Naive thymus-derived CD4-positive, alpha-beta T cell (primary cell): ENCODE data around the gene MXD4. TPM values are rescaled to one million over a fixed set of nuclear protein-coding genes. Genes with fewer than 3 reads are reported as not detected.

Experiments used
- ATAC-seq: fragments of 150-1000 bp; cut with Tn5 transposase; 2 replicates; pipeline ENCODE4 v1.10.0; 2021; ENCODE audit warnings: mild to moderate bottlenecking, moderate library complexity
- CTCF ChIA-PET: fragments of 350-600 bp; sonication (Branson Sonifier 250); formaldehyde crosslinking; loops from one replicate; lab custom pipeline; 2021; ENCODE audit warnings: antibody characterized with exemption; lab: Charles Lee
- POLR2A ChIA-PET: fragments of 350-600 bp; sonication (Branson Sonifier 250); formaldehyde crosslinking; loops from one replicate; lab custom pipeline; 2021; ENCODE audit warnings: antibody characterized with exemption, inconsistent platforms; lab: Charles Lee
- DNase-seq, 9 donors: peaks; one replicate each; pipeline versions ENCODE4 v3.0.0 to v3.0.0-alpha.2; 2020 to 2022; ENCODE audit warnings: mixed read lengths in 1 of 9
- H3K27ac ChIP-seq: one replicate; pipeline ENCODE4 v1.7.0; 2013; ENCODE audit warnings: mild to moderate bottlenecking, low read depth, low read length, moderate library complexity
- H3K27me3 ChIP-seq, 2 donors: one replicate each; pipeline ENCODE4 v1.7.0; 2013; ENCODE audit warnings: low read length in 2 of 2, mild to moderate bottlenecking in 2 of 2, moderate library complexity in 2 of 2; ENCODE audit not compliant: control insufficient read depth in 2 of 2, insufficient read depth in 2 of 2
- H3K36me3 ChIP-seq, 3 experiments: 1 replicate in 2 of 3; 2 replicates in 1 of 3; pipeline ENCODE4 v1.7.0; 2013; ENCODE audit warnings: low read length in 3 of 3, mild to moderate bottlenecking in 3 of 3, moderate library complexity in 1 of 3; ENCODE audit not compliant: insufficient read depth in 3 of 3, control insufficient read depth in 2 of 3
- H3K4me1 ChIP-seq, 2 donors: one replicate each; pipeline ENCODE4 v1.7.0; 2013; ENCODE audit warnings: low read length in 2 of 2, mild to moderate bottlenecking in 2 of 2, moderate library complexity in 1 of 2; ENCODE audit not compliant: control insufficient read depth in 2 of 2, insufficient read depth in 2 of 2
- H3K4me3 ChIP-seq: 2 replicates; pipeline ENCODE4 v1.7.0; 2013; ENCODE audit warnings: mild to moderate bottlenecking, low read length
- H3K9me3 ChIP-seq, 3 experiments: 1 replicate in 2 of 3; 2 replicates in 1 of 3; pipeline ENCODE4 v1.7.0; 2013; ENCODE audit warnings: low read length in 3 of 3; ENCODE audit not compliant: control insufficient read depth in 2 of 3
- H3K27ac Mint-ChIP-seq, 9 donors: one replicate each; pipeline ENCODE4 v1.8.0; 2020 to 2022; ENCODE audit warnings: mixed read lengths in 9 of 9, mild to moderate bottlenecking in 8 of 9, moderate library complexity in 5 of 9, inconsistent platforms in 2 of 9
- H3K27me3 Mint-ChIP-seq, 5 donors: one replicate each; pipeline ENCODE4 v1.8.0; 2021 to 2022; ENCODE audit warnings: mixed read lengths in 5 of 5, mild to moderate bottlenecking in 1 of 5
- H3K36me3 Mint-ChIP-seq, 5 donors: one replicate each; pipeline ENCODE4 v1.8.0; 2020 to 2022; ENCODE audit warnings: mixed read lengths in 5 of 5, mild to moderate bottlenecking in 3 of 5, inconsistent platforms in 1 of 5
- H3K4me1 Mint-ChIP-seq, 7 donors: one replicate each; pipeline ENCODE4 v1.8.0; 2020 to 2022; ENCODE audit warnings: mixed read lengths in 7 of 7, mild to moderate bottlenecking in 3 of 7, inconsistent platforms in 1 of 7
- H3K4me3 Mint-ChIP-seq, 10 donors: one replicate each; pipeline ENCODE4 v1.8.0; 2020 to 2022; ENCODE audit warnings: mild to moderate bottlenecking in 10 of 10, mixed read lengths in 10 of 10, moderate library complexity in 6 of 10, inconsistent platforms in 2 of 10
- H3K9me3 Mint-ChIP-seq, 11 donors: one replicate each; pipeline ENCODE4 v1.8.0; 2020 to 2022; ENCODE audit warnings: mixed read lengths in 11 of 11, mild to moderate bottlenecking in 4 of 11, inconsistent platforms in 1 of 11, moderate library complexity in 1 of 11
- intact Hi-C, 2 donors: fragments of 100-400 bp; cut with micrococcal nuclease; formaldehyde crosslinking; loops; one replicate each; pipeline ENCODE4 v1.15.1; 2023
- polyA plus RNA-seq, 2 donors: library from polyadenylated mRNA; unstranded; fragments of 300-500 nt; fragmentation: Illumina TruSeq; gene quantifications; one replicate each; pipeline ENCODE4 v1.2.3, GENCODE V29; 2021
- total RNA-seq, 6 experiments: library from RNA in 5 of 6; stranded (reverse) in 5 of 6; gene quantifications; 1 replicate in 5 of 6; 2 replicates in 1 of 6; pipeline ENCODE4 v1.2.3 and lab custom pipeline; 2021 to 2026

Gene MXD4
- total and polyA plus RNA-seq, 7 experiments from 2014 or later, result 18.9 to 106 (median 46.0) TPM

DNA sequence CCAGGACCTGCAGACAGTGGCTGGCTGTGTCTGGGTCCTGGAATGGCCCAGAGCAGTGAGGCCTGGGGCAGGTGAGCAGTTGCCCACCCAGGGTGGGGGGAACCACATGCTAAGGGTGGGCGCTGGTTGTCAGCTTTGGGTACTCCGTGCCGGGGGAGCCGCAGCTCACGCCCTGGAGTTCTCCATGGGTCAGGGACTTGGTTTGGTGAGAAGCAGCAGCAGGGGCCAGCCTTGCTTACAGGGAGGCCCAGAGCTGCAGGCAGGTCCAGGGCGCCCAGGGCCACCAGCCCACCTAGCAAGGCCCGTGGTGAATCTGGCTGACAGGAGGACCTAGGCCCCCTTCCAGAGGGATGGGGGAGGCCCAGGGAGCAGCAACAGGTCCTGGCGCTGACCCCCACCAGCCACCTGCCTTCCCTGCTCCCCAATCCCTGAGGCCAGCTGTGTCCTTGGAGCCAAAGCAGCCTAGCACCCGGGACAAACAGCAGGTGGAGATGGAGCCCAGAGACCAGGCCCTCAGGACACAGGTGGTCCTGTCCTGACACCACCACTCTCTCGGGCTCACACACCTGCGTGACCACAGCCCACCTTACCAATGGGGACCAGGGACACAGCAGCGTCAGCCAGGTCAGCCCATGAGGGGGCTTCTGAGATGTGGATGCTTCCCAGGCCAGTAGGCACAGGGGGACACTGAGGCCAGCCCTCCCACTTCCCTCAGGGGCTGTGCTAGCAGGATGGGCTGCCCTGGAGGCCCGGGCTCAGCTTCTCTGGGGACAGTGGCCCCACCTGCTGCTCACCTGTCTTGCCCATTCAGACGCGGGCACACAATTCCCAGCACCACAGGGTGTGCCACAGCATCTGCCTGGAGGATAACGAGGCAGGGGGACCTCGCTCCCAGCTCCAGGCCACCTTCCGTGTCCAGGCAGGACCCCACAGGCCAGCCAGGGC, 3.5 kb downstream of the MXD4 start:
- H3K9me3 Mint-ChIP-seq, result no peaks in the 10 kb centered on the region
- H3K9me3 ChIP-seq, result no peaks in the 10 kb centered on the region
- H3K27ac ChIP-seq, result no peak overlapping the region
- DNase-seq (peak in 3 of 9 donors; percentile 7 to 19 (median 8)), ATAC-seq (no peak)
- H3K36me3 Mint-ChIP-seq, result peaks cover 0 to 9% (median 0%) of the 10 kb centered on the region in 5 donors
- H3K27ac Mint-ChIP-seq, result peak overlapping the region in 1 of 9 donors; percentile 24
- CTCF ChIA-PET, result no interaction called here
- H3K4me1 ChIP-seq, result peaks cover 8 to 23% of the 10 kb centered on the region in 2 donors
- no peak overlapping the region for H3K4me3 Mint-ChIP-seq
- H3K4me1 Mint-ChIP-seq, result peaks cover 0 to 7% (median 0%) of the 10 kb centered on the region in 7 donors
- no peak overlapping the region for H3K4me3 ChIP-seq
- peaks cover 6 to 51% (median 6%) of the 10 kb centered on the region in 3 experiments for H3K36me3 ChIP-seq
- no peaks in the 10 kb centered on the region for H3K27me3 ChIP-seq
- intact Hi-C loops, result no loop called here
- H3K27me3 Mint-ChIP-seq, result no peaks in the 10 kb centered on the region
- POLR2A ChIA-PET, result no interaction called here

DNA sequence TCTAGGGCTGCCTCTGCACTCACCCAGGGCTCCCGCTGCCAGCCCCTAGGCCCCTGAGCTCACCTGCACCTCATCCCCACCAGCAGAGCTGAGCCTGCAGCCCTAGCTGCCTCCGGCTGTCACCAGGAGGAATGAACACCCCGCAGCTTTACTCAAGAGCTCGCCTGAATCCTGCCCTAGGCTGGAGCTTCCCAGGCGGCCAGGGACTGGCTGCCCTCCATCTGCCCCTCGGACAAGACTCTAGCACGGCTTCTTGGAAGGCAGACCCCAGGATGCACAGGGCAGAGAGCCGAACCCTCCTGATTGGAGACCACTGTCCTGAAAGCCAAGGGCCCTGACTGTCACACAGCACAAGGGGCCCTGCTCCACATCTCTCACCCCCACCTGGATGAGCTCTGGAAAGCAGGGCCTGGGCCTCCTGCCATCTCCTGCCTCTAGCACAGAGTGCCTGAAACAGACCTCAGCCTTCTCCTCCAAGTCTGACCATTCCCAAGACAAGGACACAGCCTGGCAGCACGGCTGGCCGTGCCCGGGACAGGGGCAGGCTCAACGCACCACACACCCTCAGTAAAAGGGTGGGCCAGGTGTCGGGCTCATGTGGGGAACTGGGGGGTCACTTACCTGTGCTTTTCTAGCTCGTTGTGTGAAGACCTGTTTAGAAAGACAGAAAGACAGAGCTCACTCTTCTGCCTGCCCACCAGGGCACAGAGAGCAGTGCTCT, 4.4 kb downstream of the MXD4 start:
- H3K27ac Mint-ChIP-seq, result peak overlapping the region in 2 of 9 donors; percentile 24 to 65
- POLR2A ChIA-PET, result no interaction called here
- peaks cover 6 to 57% (median 6%) of the 10 kb centered on the region in 3 experiments for H3K36me3 ChIP-seq

DNA sequence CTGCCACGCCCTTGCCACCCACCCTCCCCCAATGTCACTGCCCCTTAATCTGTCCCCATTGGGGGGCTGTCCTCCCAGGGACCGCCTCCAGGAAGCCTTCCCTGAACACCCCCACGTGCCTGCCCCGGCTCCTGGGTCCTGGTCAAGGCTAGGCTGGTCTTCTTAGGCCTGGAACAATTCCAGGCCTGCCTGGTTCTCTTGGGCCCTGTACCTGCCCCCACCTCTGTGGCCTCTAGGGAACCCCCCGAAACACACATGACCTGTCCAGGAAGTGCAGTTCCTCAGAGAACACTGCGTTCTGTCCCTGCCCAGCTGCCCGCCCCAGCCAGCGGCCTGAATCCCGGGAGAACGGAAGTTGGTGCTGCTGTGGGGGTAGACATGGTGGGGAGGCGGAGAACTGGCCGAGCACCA, 5.1 kb downstream of the MXD4 start:
- POLR2A ChIA-PET, result no interaction called here
- no peak overlapping the region for H3K4me3 Mint-ChIP-seq
- peak overlapping the region in 3 of 9 donors; percentile 17 to 65 (median 43) for H3K27ac Mint-ChIP-seq
- intact Hi-C loops, result no loop called here
- H3K36me3 Mint-ChIP-seq, result peaks cover 0 to 9% (median 0%) of the 10 kb centered on the region in 5 donors
- Histone ChIP-seq H3K4me3 (no peak overlapping the region), H3K27me3 (no peaks in the 10 kb centered on the region), H3K4me1 (peaks cover 8 to 16% of the 10 kb centered on the region in 2 donors), H3K27ac (no peak overlapping the region), H3K9me3 (no peaks in the 10 kb centered on the region), H3K36me3 (peaks cover 6 to 64% (median 6%) of the 10 kb centered on the region in 3 experiments)
- CTCF ChIA-PET, result interaction anchor here (1.0 kb wide), 1 partner anchor 37 kb away, joined by 3 read pairs; no protein-coding TSS in a partner anchor
- no peaks in the 10 kb centered on the region for H3K27me3 Mint-ChIP-seq
- DNase-seq, result peak in 2 of 9 donors; percentile 4 to 16
- no peak for ATAC-seq
- peaks cover 0 to 5% (median 0%) of the 10 kb centered on the region in 7 donors for H3K4me1 Mint-ChIP-seq
- no peaks in the 10 kb centered on the region for H3K9me3 Mint-ChIP-seq

More for the DNA sequence above, 4.4 kb downstream of the MXD4 start:
- CTCF ChIA-PET, result interaction anchor here (0.6 kb wide), 1 partner anchor 9 kb away, joined by 3 read pairs; no protein-coding TSS in a partner anchor
- no peak for ATAC-seq
- Mint-ChIP-seq H3K9me3 (no peaks in the 10 kb centered on the region), H3K36me3 (peaks cover 0 to 9% (median 0%) of the 10 kb centered on the region in 5 donors), H3K4me1 (peaks cover 0 to 5% (median 0%) of the 10 kb centered on the region in 7 donors), H3K4me3 (no peak overlapping the region), H3K27me3 (no peaks in the 10 kb centered on the region)
- H3K9me3 ChIP-seq, result no peaks in the 10 kb centered on the region
- DNase-seq, result peak in 3 of 9 donors; percentile 4 to 19 (median 4)
- H3K27ac ChIP-seq, result no peak overlapping the region
- H3K4me3 ChIP-seq, result no peak overlapping the region
- intact Hi-C loops, result no loop called here
- peaks cover 8 to 16% of the 10 kb centered on the region in 2 donors for H3K4me1 ChIP-seq
- H3K27me3 ChIP-seq, result no peaks in the 10 kb centered on the region

DNA sequence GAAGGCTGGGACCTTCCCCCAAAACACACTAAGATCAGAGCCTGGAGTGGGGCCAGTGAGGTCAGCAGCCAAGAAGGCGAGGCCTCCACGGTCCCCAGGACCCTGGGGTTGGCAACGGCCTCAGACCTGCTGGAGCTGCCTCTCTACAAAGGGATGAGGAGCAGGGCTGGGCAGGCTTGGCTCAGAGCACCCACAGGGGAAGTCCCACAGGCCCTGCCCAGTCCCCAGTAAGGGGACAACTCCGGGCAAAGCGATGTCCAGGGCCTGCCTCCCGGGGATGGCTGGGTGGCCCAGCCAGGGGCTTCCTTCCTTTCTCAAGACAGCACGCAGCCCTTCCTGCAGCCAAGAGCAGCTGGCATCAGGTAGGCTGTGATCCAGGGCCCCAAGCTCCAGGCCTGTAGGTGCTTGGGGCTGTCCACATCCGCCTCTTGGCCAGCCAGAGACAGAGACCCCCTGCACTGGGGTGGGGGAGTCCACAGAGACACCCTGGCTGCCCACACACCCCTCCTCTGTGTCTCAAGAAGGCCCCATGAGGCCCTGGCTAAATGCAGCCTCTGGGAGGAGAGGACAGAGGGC, 5.7 kb downstream of the MXD4 start:
- peaks cover 6 to 69% (median 6%) of the 10 kb centered on the region in 3 experiments for H3K36me3 ChIP-seq
- peak in 2 of 9 donors; percentile 5 to 19 for DNase-seq
- no peak overlapping the region for H3K4me3 ChIP-seq
- Mint-ChIP-seq H3K36me3 (peaks cover 0 to 9% (median 0%) of the 10 kb centered on the region in 5 donors), H3K4me3 (no peak overlapping the region), H3K4me1 (peaks cover 0 to 5% (median 0%) of the 10 kb centered on the region in 7 donors), H3K27ac (no peak overlapping the region), H3K9me3 (no peaks in the 10 kb centered on the region), H3K27me3 (no peaks in the 10 kb centered on the region)
- H3K4me1 ChIP-seq, result peaks cover 8 to 16% of the 10 kb centered on the region in 2 donors
- H3K9me3 ChIP-seq, result no peaks in the 10 kb centered on the region
- POLR2A ChIA-PET, result no interaction called here
- CTCF ChIA-PET, result interaction anchor here (1.0 kb wide), 1 partner anchor 36 kb away, joined by 3 read pairs; no protein-coding TSS in a partner anchor
- H3K27me3 ChIP-seq, result no peaks in the 10 kb centered on the region
- intact Hi-C loops, result no loop called here
- H3K27ac ChIP-seq, result no peak overlapping the region
- no peak for ATAC-seq

DNA sequence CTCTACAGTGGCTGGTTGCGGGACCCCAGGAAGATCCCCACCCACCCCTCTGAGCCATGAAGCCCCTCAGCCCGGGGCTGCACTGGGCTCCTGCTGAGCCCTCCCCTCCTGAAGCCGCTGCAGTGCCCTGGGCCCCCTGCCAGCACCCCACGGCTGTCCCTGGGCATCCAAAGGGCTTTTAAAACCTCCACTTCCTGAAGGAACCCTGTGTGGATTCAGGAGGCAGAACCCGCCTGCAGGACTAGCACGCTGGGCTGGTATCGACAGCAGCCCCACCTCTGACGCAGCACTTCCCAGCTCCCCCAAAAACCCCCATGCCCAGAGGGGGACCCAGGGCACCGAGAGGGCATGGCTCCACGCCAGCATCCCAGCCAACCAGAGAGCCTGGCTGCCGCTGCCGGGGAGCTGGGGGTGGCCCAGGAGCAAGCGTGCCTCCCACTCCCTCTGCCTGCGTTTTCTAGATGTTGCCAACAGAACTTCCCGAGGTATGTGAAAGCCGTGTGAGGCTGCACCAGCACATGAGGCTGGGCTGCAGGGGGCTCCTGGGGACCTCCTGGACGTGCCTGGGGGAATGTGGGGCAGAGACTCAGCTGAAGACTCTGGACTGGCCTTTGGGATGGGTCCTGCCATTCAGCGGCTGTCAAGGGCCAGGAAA, 6.3 kb downstream of the MXD4 start:
- H3K36me3 ChIP-seq, result peaks cover 6 to 75% (median 6%) of the 10 kb centered on the region in 3 experiments
- ChIA-PET POLR2A (no interaction called here), CTCF (no interaction called here)
- ATAC-seq (no peak), DNase-seq (peak in 1 of 9 donors; percentile 6)
- H3K4me3 Mint-ChIP-seq, result no peak overlapping the region
- no peaks in the 10 kb centered on the region for H3K27me3 ChIP-seq
- H3K27ac ChIP-seq, result no peak overlapping the region
- H3K36me3 Mint-ChIP-seq, result peaks cover 0 to 9% (median 0%) of the 10 kb centered on the region in 5 donors
- intact Hi-C loops, result no loop called here
- no peak overlapping the region for H3K27ac Mint-ChIP-seq
- H3K9me3 Mint-ChIP-seq, result no peaks in the 10 kb centered on the region
- no peak overlapping the region for H3K4me3 ChIP-seq
- peaks cover 0 to 5% (median 0%) of the 10 kb centered on the region in 7 donors for H3K4me1 Mint-ChIP-seq
- peaks cover 6 to 12% of the 10 kb centered on the region in 2 donors for H3K4me1 ChIP-seq
- H3K9me3 ChIP-seq, result no peaks in the 10 kb centered on the region
- H3K27me3 Mint-ChIP-seq, result no peaks in the 10 kb centered on the region
